ENCODE data around the gene OSTF1.

The OSTF1 gene

GRCh38 chr9:75084081-75084672 lies 4.1 kb upstream of the OSTF1 start:
- DNase-seq (ENCODE audit: low read depth in 2 of 2) = no peak

GRCh38 chr9:75085640-75086039 lies 2.7 kb upstream of the OSTF1 start:
- no peak for DNase-seq (ENCODE audit: low read depth in 2 of 2)

- no peak for DNase-seq (ENCODE audit: low read depth in 2 of 2)
These were observed 1.6 kb upstream of the OSTF1 start for GRCh38 chr9:75086541-75087288.

- no peak for DNase-seq (ENCODE audit: low read depth in 2 of 2)
These were observed 958 bp upstream of the OSTF1 start for GRCh38 chr9:75087289-75087823.

- DNase-seq (ENCODE audit: low read depth in 2 of 2) = peak in 1 of 2 donors; percentile 27
These were observed 495 bp downstream of the OSTF1 start for GRCh38 chr9:75088646-75089372.

- DNase-seq (ENCODE audit: low read depth in 2 of 2) = no peak
These were observed 1.1 kb downstream of the OSTF1 start for GRCh38 chr9:75089373-75089766.

- no peak for DNase-seq (ENCODE audit: low read depth in 2 of 2)
These were observed 2.3 kb downstream of the OSTF1 start for GRCh38 chr9:75090579-75090978.

GRCh38 chr9:75092766-75093165 lies 4.5 kb downstream of the OSTF1 start:
- no peak for DNase-seq (ENCODE audit: low read depth in 2 of 2)

GRCh38 chr9:75096796-75097195 lies 8.5 kb downstream of the OSTF1 start:
- DNase-seq (ENCODE audit: low read depth in 2 of 2) = no peak

GRCh38 chr9:75101004-75101588 lies 12.8 kb downstream of the OSTF1 start:
- no peak for DNase-seq (ENCODE audit: low read depth in 2 of 2)

- no peak for DNase-seq (ENCODE audit: low read depth in 2 of 2)
These were observed 14.0 kb downstream of the OSTF1 start for GRCh38 chr9:75102177-75102790.

- no peak for DNase-seq (ENCODE audit: low read depth in 2 of 2)
These were observed 16.3 kb downstream of the OSTF1 start for GRCh38 chr9:75104607-75105006.

- DNase-seq (ENCODE audit: low read depth in 2 of 2) = no peak
These were observed 16.8 kb downstream of the OSTF1 start for GRCh38 chr9:75105019-75105540.

GRCh38 chr9:75105841-75106240 lies 17.5 kb downstream of the OSTF1 start:
- DNase-seq (ENCODE audit: low read depth in 2 of 2) = no peak

GRCh38 chr9:75106857-75107256 lies 18.5 kb downstream of the OSTF1 start:
- no peak for DNase-seq (ENCODE audit: low read depth in 2 of 2)

GRCh38 chr9:75108571-75108970 lies 20.3 kb downstream of the OSTF1 start:
- DNase-seq (ENCODE audit: low read depth in 2 of 2) = no peak

- DNase-seq (ENCODE audit: low read depth in 2 of 2) = no peak
These were observed 21.0 kb downstream of the OSTF1 start for GRCh38 chr9:75109210-75109839.

GRCh38 chr9:75111019-75111622 lies 22.8 kb downstream of the OSTF1 start:
- DNase-seq (ENCODE audit: low read depth in 2 of 2) = no peak

- DNase-seq (ENCODE audit: low read depth in 2 of 2) = no peak
These were observed 24.5 kb downstream of the OSTF1 start for GRCh38 chr9:75112789-75113188.

GRCh38 chr9:75116306-75116705 lies 28.0 kb downstream of the OSTF1 start:
- DNase-seq (ENCODE audit: low read depth in 2 of 2) = no peak

GRCh38 chr9:75117564-75117963 lies 29.2 kb downstream of the OSTF1 start:
- no peak for DNase-seq (ENCODE audit: low read depth in 2 of 2)
